Panc1 (cell line): Measurements from ENCODE around the gene GPNMB.

Source experiments
- POLR2AphosphoS5 ChIP-seq: IDR thresholded peaks from 2 replicates; pipeline ENCODE4 v1.6.1; 2012; ENCODE audit warnings: mild to moderate bottlenecking, low read depth, low read length, moderate library complexity
- TF ChIP-seq, protein P1 (sequence below): fragments of 450-650 bp; IDR thresholded peaks from 2 replicates; pipeline ENCODE4 v1.5.1; 2017; ENCODE audit warnings: mild to moderate bottlenecking
- TF ChIP-seq, protein P2 (sequence below), 2 experiments: IDR thresholded peaks; 2 replicates each; pipeline ENCODE4 v1.6.1; 2011 to 2012; ENCODE audit warnings: low read depth in 2 of 2, control low read depth in 1 of 2, low read length in 1 of 2, mild to moderate bottlenecking in 1 of 2, moderate library complexity in 1 of 2; ENCODE audit not compliant: insufficient read depth in 1 of 2

DNA sequence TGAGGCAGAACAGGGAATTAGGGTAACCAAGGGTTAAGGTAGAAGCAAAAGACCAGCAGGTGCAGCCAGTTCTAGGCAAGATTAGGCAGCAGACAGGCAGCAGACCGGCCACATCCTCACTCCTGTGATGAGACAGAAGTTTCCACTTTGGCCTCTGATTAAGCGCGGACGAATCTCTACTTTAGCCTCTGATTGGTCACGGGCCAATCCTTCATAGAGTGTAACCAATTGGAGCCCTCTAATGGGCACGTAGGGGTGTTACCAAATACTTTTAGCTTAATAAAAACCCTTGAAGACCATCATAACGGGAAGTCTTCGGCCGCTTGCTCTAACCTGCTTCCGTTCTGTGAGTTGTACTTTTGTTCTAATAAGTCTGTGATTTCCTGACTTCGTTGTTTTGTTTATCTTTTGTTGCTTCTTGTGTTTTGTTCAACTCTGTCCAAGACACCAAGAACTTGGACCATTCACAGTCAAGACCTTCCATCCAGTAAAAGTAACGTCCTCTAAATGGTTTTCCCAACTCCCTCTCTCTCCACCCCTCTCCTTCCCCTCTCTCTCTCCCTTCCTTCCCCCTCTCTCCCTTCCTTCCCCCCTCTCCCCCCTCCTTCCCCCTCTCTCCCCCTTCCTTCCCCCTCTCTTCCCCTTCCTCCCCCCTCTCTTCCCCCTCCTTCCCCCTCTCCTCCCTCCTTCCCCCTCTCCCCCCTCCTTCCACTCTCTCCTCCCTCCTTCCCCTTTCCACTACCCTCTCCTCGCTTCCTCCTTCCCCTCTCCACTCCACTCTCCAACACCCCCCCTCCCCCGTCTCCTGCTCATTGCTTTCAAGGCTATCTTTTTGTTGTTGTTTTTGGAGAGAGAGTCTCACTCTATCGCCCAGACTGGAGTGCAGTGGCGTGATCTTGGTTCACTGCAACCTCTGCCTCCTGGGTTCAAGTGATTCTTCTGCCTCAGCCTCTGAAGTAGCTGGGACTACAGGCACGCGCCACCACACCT, 39.4 kb downstream of the GPNMB start:
- no peak for TF ChIP-seq POLR2AphosphoS5
- TF ChIP-seq, protein P1, sequence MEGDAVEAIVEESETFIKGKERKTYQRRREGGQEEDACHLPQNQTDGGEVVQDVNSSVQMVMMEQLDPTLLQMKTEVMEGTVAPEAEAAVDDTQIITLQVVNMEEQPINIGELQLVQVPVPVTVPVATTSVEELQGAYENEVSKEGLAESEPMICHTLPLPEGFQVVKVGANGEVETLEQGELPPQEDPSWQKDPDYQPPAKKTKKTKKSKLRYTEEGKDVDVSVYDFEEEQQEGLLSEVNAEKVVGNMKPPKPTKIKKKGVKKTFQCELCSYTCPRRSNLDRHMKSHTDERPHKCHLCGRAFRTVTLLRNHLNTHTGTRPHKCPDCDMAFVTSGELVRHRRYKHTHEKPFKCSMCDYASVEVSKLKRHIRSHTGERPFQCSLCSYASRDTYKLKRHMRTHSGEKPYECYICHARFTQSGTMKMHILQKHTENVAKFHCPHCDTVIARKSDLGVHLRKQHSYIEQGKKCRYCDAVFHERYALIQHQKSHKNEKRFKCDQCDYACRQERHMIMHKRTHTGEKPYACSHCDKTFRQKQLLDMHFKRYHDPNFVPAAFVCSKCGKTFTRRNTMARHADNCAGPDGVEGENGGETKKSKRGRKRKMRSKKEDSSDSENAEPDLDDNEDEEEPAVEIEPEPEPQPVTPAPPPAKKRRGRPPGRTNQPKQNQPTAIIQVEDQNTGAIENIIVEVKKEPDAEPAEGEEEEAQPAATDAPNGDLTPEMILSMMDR, result no peak
- TF ChIP-seq, protein P2, sequence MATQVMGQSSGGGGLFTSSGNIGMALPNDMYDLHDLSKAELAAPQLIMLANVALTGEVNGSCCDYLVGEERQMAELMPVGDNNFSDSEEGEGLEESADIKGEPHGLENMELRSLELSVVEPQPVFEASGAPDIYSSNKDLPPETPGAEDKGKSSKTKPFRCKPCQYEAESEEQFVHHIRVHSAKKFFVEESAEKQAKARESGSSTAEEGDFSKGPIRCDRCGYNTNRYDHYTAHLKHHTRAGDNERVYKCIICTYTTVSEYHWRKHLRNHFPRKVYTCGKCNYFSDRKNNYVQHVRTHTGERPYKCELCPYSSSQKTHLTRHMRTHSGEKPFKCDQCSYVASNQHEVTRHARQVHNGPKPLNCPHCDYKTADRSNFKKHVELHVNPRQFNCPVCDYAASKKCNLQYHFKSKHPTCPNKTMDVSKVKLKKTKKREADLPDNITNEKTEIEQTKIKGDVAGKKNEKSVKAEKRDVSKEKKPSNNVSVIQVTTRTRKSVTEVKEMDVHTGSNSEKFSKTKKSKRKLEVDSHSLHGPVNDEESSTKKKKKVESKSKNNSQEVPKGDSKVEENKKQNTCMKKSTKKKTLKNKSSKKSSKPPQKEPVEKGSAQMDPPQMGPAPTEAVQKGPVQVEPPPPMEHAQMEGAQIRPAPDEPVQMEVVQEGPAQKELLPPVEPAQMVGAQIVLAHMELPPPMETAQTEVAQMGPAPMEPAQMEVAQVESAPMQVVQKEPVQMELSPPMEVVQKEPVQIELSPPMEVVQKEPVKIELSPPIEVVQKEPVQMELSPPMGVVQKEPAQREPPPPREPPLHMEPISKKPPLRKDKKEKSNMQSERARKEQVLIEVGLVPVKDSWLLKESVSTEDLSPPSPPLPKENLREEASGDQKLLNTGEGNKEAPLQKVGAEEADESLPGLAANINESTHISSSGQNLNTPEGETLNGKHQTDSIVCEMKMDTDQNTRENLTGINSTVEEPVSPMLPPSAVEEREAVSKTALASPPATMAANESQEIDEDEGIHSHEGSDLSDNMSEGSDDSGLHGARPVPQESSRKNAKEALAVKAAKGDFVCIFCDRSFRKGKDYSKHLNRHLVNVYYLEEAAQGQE (IDR thresholded peaks at IDR 0.05; ENCODE audit: insufficient read depth in 1 of 2, low read depth in 2 of 2, low read length in 1 of 2), result no peak
